ENCODE measurements around the gene ZSCAN16.

GRCh38 chr6:28124971-28125353, 553 bp downstream of the ZSCAN16 start:
- TF ChIP-seq ARNT (IDR thresholded peaks at IDR 0.05) (no peak), PKNOX1 (IDR thresholded peaks at IDR 0.05) (no peak), TARDBP (IDR thresholded peaks at IDR 0.05) (no peak), FOXM1 (IDR thresholded peaks at IDR 0.05; ENCODE audit: borderline replicate concordance) (no peak), HDGF (IDR thresholded peaks at IDR 0.05; ENCODE audit: borderline replicate concordance) (no peak), SUZ12 (IDR thresholded peaks at IDR 0.05) (no peak), CTBP1 (IDR thresholded peaks at IDR 0.05; ENCODE audit: borderline replicate concordance) (no peak), ELF4 (IDR thresholded peaks at IDR 0.05) (no peak), ZNF384 (IDR thresholded peaks at IDR 0.05) (no peak), BHLHE40 (IDR thresholded peaks at IDR 0.05; ENCODE audit: borderline replicate concordance) (no peak)

Data from HEK293T (cell line).